Globus pallidus (tissue), 1 donor: Measurements from ENCODE around the gene RRAS2.
"Not testable (repeated sequence)": the region's sequence is repeated elsewhere in the genome, so short reads cannot be mapped to it uniquely, and the experiment has no call there.

Experiments used
- DNase-seq: peaks from one replicate; pipeline ENCODE4 v3.0.0-alpha.2; 2015; ENCODE audit warnings: low spot score

Gene RRAS2

DNA sequence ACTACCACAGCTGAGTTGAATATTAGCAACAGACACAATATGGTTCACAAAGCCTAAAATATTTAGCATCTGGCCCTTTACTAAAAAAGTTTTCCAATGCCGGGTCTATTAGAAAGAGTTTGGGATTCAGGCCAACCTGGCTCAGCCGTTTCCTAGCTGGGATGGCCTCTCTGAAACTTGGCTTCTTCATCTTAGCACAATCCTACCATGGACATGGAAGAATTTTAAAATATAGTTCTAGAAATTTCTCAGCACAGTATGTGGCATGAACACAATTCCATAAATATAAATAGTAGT is 103.8 kb downstream of the RRAS2 start:
- no peak for DNase-seq

DNA sequence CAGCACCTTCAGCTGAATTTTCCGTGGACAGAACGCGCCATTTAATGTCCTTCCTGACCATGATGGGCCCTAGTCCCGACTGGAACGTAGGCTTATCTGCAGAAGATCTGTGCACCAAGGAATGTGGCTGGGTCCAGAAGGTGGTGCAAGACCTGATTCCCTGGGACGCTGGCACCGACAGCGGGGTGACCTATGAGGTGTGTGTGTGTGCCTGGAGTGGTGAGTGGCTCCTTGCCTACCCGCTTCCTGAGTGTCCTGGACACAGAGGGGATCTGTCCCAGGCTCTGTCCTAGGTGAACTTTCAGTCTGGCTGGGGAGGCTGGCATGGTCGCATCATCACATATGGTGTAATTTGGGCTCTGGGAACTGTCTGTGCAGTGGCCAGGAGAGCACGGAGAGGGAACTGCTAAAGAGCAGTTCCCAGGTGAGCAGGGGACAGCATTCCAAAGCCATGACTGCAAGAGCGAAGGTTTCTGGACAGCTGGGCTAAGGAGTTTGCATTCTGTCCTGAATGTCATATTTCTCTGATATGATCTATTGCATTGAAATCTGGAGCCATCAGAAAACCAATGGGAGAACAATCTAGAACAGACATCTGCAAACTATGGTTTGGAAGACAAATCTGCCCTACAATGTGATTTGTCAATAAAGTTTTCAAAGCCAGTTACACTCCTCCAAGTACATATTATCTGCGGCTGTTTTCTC is 104.3 kb downstream of the RRAS2 start:
- no peak for DNase-seq

GRCh38 chr11:14253840-14254239 is 105.1 kb downstream of the RRAS2 start:
- DNase-seq, result no peak

GRCh38 chr11:14253421-14253820 is 105.6 kb downstream of the RRAS2 start:
- peak; percentile 24 for DNase-seq

GRCh38 chr11:14252501-14252900 is 106.5 kb downstream of the RRAS2 start:
- DNase-seq, result not testable (repeated sequence)

DNA sequence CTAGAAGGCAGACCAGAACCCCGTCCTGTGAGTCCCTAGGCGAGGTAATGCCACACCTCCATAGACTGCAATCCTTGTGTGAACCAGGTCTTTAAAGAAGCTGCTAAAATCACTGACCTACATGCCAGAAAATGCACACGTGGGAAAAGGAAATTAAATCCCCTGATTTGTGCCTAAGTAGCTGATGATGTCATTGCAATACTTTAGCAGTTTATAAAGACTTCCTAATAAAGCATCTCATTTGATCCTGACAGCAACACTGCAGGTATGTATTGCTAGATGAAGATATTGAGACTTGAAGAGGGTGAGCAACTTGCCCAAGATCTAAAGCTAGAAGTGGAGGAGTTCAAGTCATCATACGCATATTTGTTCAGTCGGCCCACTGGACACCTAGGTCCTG is 107.2 kb downstream of the RRAS2 start:
- no peak for DNase-seq

DNA sequence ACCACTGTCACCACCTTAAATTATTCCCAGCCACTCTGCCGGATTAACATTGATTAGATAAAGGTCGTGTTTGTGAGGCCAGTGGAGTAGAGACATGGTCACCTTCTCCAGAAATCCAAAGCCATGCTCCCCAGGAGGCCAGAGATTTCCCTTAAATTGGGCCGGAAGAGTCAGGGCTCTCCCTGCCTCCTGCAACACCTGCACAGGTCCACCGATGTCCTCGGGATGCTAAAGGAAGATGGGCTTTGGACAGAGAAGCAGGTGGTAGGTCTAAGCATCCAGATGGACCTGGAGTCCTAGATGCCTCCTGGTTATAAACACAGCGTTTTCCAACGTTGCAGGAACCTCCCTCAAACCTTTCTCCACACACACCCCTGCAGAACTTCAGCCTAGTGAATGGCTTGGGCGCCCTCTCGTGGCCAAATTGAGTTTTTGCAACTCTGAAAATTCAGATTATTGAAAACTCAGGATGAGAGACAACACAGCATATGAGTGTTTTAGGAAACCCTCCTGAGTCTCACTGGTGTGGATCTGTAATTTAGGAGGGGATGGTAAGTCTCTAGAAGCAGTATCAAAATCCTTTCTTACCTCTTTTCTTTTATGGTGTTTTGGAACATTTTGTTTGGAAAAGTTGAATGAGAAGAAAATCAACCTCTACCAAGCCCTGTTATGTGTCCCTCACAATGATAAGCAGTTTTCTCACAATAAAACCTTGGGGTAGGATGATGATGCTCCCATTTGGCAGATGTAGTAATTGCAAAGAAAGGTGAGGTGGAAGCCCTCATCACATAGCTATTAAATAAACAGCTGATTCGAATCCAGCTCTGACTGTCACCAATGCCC is 109.6 kb downstream of the RRAS2 start:
- peak; percentile 62 for DNase-seq

DNA sequence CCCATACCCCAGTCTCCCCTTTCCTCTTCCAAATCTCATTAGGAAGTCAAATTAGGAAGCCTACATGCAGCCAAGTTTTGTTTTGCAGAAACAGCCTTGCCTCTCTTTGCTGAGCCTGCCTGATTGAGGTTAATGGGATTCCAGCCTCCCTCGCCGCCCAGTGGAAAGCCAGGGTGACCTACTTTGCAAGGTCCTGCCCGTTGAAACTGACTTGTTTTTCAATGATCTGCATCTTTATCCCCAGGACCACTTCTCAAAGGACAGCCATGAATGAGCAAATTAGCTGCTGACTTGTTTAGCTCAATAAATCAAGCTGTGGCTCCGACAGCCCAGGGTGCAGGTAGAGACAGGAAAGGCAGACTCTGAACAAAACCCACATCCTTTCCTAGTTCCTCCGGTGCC is 110.4 kb downstream of the RRAS2 start:
- peak; percentile 76 for DNase-seq

DNA sequence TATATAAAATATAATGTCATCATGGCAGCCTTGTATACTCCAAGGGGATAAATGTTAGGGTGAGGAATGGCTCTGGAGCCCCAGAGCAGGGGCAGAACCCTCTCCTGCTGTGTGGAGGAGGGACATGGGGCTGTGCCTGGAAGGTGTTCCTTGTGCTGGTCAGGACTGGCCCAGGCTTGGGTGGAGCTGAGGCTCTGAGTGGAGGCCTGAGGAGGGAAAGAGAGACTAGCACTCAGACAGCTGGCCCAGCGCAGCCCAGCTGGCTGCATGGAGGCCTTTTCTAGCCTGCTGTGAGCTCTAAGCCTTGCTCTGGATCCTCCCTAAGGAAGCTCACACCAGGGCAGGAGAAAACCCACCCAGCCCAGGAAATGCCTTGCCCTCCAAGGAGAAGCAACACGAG is 113.5 kb downstream of the RRAS2 start:
- DNase-seq, result no peak

DNA sequence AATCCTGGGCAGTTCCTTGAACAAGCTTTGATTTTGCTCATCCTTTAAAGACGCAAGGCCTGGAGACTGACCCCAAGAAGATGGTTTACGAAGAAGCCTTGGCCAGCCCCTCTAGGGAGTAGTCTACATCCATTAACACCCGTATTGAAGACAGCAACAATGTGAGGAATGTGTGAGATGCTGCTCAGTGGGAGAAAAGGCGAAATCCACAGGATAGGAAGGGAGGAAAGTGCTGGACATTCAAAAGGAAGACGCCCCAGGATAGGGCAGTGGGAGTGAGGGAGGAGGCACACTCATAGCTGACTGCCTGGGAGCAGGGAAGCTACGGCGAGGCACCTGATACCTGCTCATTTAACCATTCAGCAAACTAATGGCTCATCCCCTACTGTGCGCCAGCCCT is 114.1 kb downstream of the RRAS2 start:
- DNase-seq, result no peak

GRCh38 chr11:14242733-14243132 is 116.2 kb downstream of the RRAS2 start:
- DNase-seq, result no peak

- DNase-seq, result peak; percentile 69
Measured at GRCh38 chr11:14242187-14242586, 116.8 kb downstream of the RRAS2 start.

GRCh38 chr11:14240951-14241350 is 118.0 kb downstream of the RRAS2 start:
- DNase-seq, result no peak

GRCh38 chr11:14240221-14240620 is 118.8 kb downstream of the RRAS2 start:
- DNase-seq, result no peak

GRCh38 chr11:14237444-14237961 is 121.5 kb downstream of the RRAS2 start:
- DNase-seq, result peak; percentile 64

DNA sequence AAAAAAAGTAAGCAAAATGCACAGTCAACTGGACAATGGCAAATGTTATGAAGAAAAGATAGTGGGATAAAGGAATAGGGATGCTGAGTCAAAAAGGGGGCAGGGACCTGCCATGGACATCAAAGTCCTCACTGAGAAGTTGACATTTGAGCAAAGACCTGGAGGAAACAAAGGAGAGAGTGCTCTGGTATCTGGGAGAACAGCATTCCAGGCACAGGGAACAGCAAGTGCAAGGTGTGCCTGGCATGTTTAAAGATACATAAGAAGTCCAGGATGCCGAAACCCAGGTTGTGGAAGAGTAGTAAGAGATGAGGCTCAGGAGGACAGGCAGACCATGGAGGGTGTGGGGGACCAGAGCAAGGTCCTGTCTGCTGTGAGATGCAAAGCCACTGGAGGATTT is 123.3 kb downstream of the RRAS2 start:
- DNase-seq, result no peak

- DNase-seq, result no peak
Measured at GRCh38 chr11:14234446-14234845, 124.5 kb downstream of the RRAS2 start.

DNA sequence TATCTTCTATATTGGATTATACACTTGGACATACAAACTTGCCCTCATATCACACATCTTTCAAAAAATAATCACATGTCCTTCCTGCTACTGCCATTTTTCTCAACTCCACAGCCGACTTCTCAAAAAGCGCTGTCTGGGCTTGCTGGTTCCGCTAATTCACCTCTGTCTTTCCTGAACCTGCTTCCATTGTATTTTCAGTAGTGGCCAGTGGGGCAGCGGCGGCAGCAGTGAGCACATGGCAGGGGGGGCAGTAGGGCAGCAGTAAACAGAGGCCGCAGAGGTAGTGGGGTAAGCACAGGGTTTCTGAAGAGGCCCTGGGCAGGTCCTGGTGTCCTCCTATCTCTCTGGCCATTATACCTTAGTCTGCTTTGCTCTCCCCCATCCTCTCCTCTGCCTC is 126.3 kb downstream of the RRAS2 start:
- no peak for DNase-seq

- DNase-seq, result no peak
Measured at GRCh38 chr11:14230407-14230806, 128.6 kb downstream of the RRAS2 start.

- no peak for DNase-seq
Measured at GRCh38 chr11:14229472-14229871, 129.5 kb downstream of the RRAS2 start.

- DNase-seq, result no peak
Measured at GRCh38 chr11:14228356-14228755, 130.6 kb downstream of the RRAS2 start.
